Liver (tissue), 3 donors: ENCODE measurements around the gene HHIPL2.

Source experiments
- EGR1 ChIP-seq, 2 donors: IDR thresholded peaks; 2 replicates each; pipeline ENCODE4 v1.6.1; 2016 to 2018; ENCODE audit warnings: antibody characterized with exemption in 2 of 2, low read depth in 2 of 2
- HNF4G ChIP-seq: IDR thresholded peaks from 2 replicates; pipeline ENCODE4 v1.6.1; 2016; ENCODE audit warnings: antibody characterized with exemption
- JUND ChIP-seq, 2 donors: IDR thresholded peaks; 2 replicates each; pipeline ENCODE4 v1.6.1; 2016; ENCODE audit warnings: antibody characterized with exemption in 2 of 2
- RXRA ChIP-seq, 2 donors: IDR thresholded peaks; 2 replicates each; pipeline ENCODE4 v1.6.1; 2017 to 2018; ENCODE audit warnings: antibody characterized with exemption in 2 of 2, mild to moderate bottlenecking in 1 of 2
- SP1 ChIP-seq: IDR thresholded peaks from 2 replicates; pipeline ENCODE4 v1.6.1; 2018; ENCODE audit warnings: antibody characterized with exemption, mild to moderate bottlenecking
- YY1 ChIP-seq: IDR thresholded peaks from 2 replicates; pipeline ENCODE4 v1.6.1; 2016; ENCODE audit warnings: antibody characterized with exemption, mild to moderate bottlenecking
- TF ChIP-seq, protein P1 (sequence below): IDR thresholded peaks from 2 replicates; pipeline ENCODE4 v1.6.1; 2016; ENCODE audit warnings: antibody characterized with exemption
- TF ChIP-seq, protein P2 (sequence below): fragments of 150-350 bp; IDR thresholded peaks from 2 replicates; pipeline ENCODE4 v1.5.1; 2017; ENCODE audit warnings: improper control_type of control experiment, low read depth, low read length; ENCODE audit not compliant: missing input control
- donor health status: healthy.
- donor health status: healthy.

DNA sequence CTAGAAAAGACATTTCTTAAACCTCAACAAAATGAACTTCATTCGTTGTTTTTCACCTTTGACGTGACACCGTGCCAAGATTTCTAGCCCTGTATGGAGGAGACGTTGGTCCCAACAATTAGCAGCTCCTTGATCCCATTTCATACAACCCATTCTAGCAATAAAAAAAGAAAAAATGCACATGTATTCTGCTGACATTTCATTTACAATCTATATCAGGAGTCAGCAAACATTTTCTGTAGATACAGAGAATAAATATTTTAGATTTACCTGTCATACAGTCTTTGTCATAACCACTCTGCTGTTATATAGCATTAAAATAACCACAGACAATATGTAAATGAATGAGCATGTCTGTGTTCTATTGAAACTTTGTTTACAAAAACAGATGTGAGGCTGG, 48.8 kb upstream of the HHIPL2 start:
- TF ChIP-seq, protein P1, sequence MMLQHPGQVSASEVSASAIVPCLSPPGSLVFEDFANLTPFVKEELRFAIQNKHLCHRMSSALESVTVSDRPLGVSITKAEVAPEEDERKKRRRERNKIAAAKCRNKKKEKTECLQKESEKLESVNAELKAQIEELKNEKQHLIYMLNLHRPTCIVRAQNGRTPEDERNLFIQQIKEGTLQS: no peak
- TF ChIP-seq, protein P2, sequence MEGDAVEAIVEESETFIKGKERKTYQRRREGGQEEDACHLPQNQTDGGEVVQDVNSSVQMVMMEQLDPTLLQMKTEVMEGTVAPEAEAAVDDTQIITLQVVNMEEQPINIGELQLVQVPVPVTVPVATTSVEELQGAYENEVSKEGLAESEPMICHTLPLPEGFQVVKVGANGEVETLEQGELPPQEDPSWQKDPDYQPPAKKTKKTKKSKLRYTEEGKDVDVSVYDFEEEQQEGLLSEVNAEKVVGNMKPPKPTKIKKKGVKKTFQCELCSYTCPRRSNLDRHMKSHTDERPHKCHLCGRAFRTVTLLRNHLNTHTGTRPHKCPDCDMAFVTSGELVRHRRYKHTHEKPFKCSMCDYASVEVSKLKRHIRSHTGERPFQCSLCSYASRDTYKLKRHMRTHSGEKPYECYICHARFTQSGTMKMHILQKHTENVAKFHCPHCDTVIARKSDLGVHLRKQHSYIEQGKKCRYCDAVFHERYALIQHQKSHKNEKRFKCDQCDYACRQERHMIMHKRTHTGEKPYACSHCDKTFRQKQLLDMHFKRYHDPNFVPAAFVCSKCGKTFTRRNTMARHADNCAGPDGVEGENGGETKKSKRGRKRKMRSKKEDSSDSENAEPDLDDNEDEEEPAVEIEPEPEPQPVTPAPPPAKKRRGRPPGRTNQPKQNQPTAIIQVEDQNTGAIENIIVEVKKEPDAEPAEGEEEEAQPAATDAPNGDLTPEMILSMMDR: no peak
- TF ChIP-seq SP1: no peak
- TF ChIP-seq RXRA (IDR thresholded peaks at IDR 0.05): no peak
- no peak for TF ChIP-seq JUND (IDR thresholded peaks at IDR 0.05)
- no peak for TF ChIP-seq YY1
- no peak for TF ChIP-seq EGR1 (IDR thresholded peaks at IDR 0.05; ENCODE audit: low read depth in 2 of 2)
- TF ChIP-seq HNF4G: no peak
